CD14-positive monocyte (primary cell): ENCODE data around the gene SLCO3A1. TPM values are rescaled to one million over a fixed set of nuclear protein-coding genes. Genes with fewer than 3 reads are reported as not detected.

Experiments
- DNase-seq, 3 donors: peaks; one replicate each; pipeline ENCODE4 v3.0.0-alpha.2; 2011 to 2022
- H2AFZ ChIP-seq: 2 replicates; pipeline ENCODE4 v1.6.0; 2012; ENCODE audit warnings: mild to moderate bottlenecking, low read depth, low read length, inconsistent platforms; ENCODE audit not compliant: insufficient read depth, poor library complexity, severe bottlenecking
- H3K27ac ChIP-seq, 2 donors: 1 replicate in 1 of 2; 2 replicates in 1 of 2; pipeline ENCODE4 v1.5.1; 2012 to 2013; ENCODE audit warnings: low read length in 2 of 2, control low read depth in 1 of 2, inconsistent platforms in 1 of 2, low read depth in 1 of 2, mild to moderate bottlenecking in 1 of 2
- H3K27me3 ChIP-seq, 2 donors: one replicate each; pipeline versions ENCODE4 v1.6.0 to v1.6.1; 2011 to 2013; ENCODE audit warnings: low read length in 2 of 2; ENCODE audit not compliant: control insufficient read depth in 2 of 2, insufficient read depth in 2 of 2
- H3K36me3 ChIP-seq, 2 donors: replicated peaks in 1 of 2; 1 replicate in 1 of 2; 2 replicates in 1 of 2; pipeline versions ENCODE4 v1.5.1 to v1.6.1; 2012 to 2013; ENCODE audit warnings: low read length in 2 of 2, control low read depth in 1 of 2, inconsistent platforms in 1 of 2, mild to moderate bottlenecking in 1 of 2; ENCODE audit not compliant: insufficient read depth in 2 of 2, control insufficient read depth in 1 of 2
- H3K4me1 ChIP-seq, 2 donors: 1 replicate in 1 of 2; 2 replicates in 1 of 2; pipeline versions ENCODE4 v1.5.1 to v1.6.1; 2012 to 2013; ENCODE audit warnings: low read length in 2 of 2, control low read depth in 1 of 2, inconsistent platforms in 1 of 2, mild to moderate bottlenecking in 1 of 2, moderate library complexity in 1 of 2; ENCODE audit not compliant: insufficient read depth in 2 of 2, control insufficient read depth in 1 of 2
- H3K4me2 ChIP-seq: replicated peaks from 2 replicates; pipeline ENCODE3; 2012; ENCODE audit warnings: low read length, moderate library complexity, mild to moderate bottlenecking; ENCODE audit not compliant: poor library complexity, severe bottlenecking; ENCODE audit errors: extremely low read depth
- H3K4me3 ChIP-seq, 3 experiments: fragments of 200-600 bp in 1 of 3; sonication (generic) in 1 of 3; replicated peaks in 1 of 3; 1 replicate in 2 of 3; 2 replicates in 1 of 3; pipeline ENCODE4 v1.5.1; 2011 to 2013; ENCODE audit warnings: low read length in 3 of 3, mild to moderate bottlenecking in 3 of 3, control low read depth in 2 of 3, low read depth in 2 of 3, inconsistent platforms in 1 of 3, moderate library complexity in 1 of 3
- H3K79me2 ChIP-seq: 2 replicates; pipeline ENCODE4 v1.6.0; 2012; ENCODE audit warnings: mild to moderate bottlenecking, control low read depth, inconsistent platforms, low read length, moderate library complexity; ENCODE audit not compliant: insufficient read depth
- H3K9ac ChIP-seq: 2 replicates; pipeline ENCODE4 v1.6.0; 2017; ENCODE audit warnings: low read length, mild to moderate bottlenecking; ENCODE audit not compliant: insufficient read depth, poor library complexity, severe bottlenecking
- H3K9me3 ChIP-seq, 2 donors: replicated peaks in 1 of 2; 1 replicate in 1 of 2; 2 replicates in 1 of 2; pipeline versions ENCODE4 v1.5.1 to v1.6.1; 2012 to 2013; ENCODE audit warnings: low read length in 2 of 2, control low read depth in 1 of 2; ENCODE audit not compliant: control insufficient read depth in 1 of 2, insufficient read depth in 1 of 2
- H4K20me1 ChIP-seq: 2 replicates; pipeline ENCODE4 v1.6.0; 2012; ENCODE audit warnings: mild to moderate bottlenecking, low read length, control low read depth, moderate library complexity; ENCODE audit not compliant: insufficient read depth
- H3K27ac Mint-ChIP-seq, 7 donors: one replicate each; pipeline ENCODE4 v1.8.0; 2020; ENCODE audit warnings: mild to moderate bottlenecking in 7 of 7, mixed read lengths in 7 of 7, moderate library complexity in 6 of 7, inconsistent platforms in 2 of 7
- H3K27me3 Mint-ChIP-seq, 3 donors: one replicate each; pipeline ENCODE4 v1.8.0; 2021 to 2022; ENCODE audit warnings: low read depth in 3 of 3, mild to moderate bottlenecking in 3 of 3, mixed read lengths in 3 of 3, moderate library complexity in 3 of 3, inconsistent platforms in 1 of 3
- H3K36me3 Mint-ChIP-seq, 2 donors: one replicate each; pipeline ENCODE4 v1.8.0; 2020; ENCODE audit warnings: mixed read lengths in 2 of 2, inconsistent platforms in 1 of 2, mild to moderate bottlenecking in 1 of 2
- H3K4me1 Mint-ChIP-seq: one replicate; pipeline ENCODE4 v1.8.0; 2020; ENCODE audit warnings: mild to moderate bottlenecking, mixed read lengths
- H3K4me3 Mint-ChIP-seq, 2 donors: one replicate each; pipeline ENCODE4 v1.8.0; 2020; ENCODE audit warnings: mild to moderate bottlenecking in 2 of 2, mixed read lengths in 2 of 2, moderate library complexity in 1 of 2
- H3K9me3 Mint-ChIP-seq, 7 donors: one replicate each; pipeline ENCODE4 v1.8.0; 2020 to 2022; ENCODE audit warnings: mixed read lengths in 7 of 7, mild to moderate bottlenecking in 6 of 7, moderate library complexity in 6 of 7, inconsistent platforms in 2 of 7
- WGBS: methylation state at CpG from one replicate; pipeline ENCODE4 v1.1.5; 2013; ENCODE audit warnings: missing lambda C conversion rate; ENCODE audit not compliant: insufficient coverage; 5-methylcytosine and 5-hydroxymethylcytosine counted together
- intact Hi-C, 2 donors: fragments of 100-400 bp; cut with micrococcal nuclease; formaldehyde crosslinking; loops; one replicate each; pipeline versions ENCODE4 v1.15.0 to v1.15.1; 2023
- polyA plus RNA-seq, 3 donors: library from polyadenylated mRNA; depleted of rRNA in 1 of 3; unstranded in 2 of 3; stranded (reverse) in 1 of 3; fragments of 300-500 nt in 2 of 3; fragments of >200 nt in 1 of 3; fragmentation: Illumina TruSeq in 2 of 3; gene quantifications; 1 replicate in 2 of 3; 2 replicates in 1 of 3; pipeline ENCODE4 v1.2.3, GENCODE V29; 2012 to 2021
- TF ChIP-seq, protein P1 (sequence below): fragments of 200-600 bp; IDR thresholded peaks from one replicate; pipeline ENCODE4 v1.8.0; 2022; ENCODE audit warnings: antibody characterized with exemption, mild to moderate bottlenecking

The SLCO3A1 gene
- polyA plus RNA-seq, 3 donors: 53.7 to 76.2 (median 62.8) TPM

DNA sequence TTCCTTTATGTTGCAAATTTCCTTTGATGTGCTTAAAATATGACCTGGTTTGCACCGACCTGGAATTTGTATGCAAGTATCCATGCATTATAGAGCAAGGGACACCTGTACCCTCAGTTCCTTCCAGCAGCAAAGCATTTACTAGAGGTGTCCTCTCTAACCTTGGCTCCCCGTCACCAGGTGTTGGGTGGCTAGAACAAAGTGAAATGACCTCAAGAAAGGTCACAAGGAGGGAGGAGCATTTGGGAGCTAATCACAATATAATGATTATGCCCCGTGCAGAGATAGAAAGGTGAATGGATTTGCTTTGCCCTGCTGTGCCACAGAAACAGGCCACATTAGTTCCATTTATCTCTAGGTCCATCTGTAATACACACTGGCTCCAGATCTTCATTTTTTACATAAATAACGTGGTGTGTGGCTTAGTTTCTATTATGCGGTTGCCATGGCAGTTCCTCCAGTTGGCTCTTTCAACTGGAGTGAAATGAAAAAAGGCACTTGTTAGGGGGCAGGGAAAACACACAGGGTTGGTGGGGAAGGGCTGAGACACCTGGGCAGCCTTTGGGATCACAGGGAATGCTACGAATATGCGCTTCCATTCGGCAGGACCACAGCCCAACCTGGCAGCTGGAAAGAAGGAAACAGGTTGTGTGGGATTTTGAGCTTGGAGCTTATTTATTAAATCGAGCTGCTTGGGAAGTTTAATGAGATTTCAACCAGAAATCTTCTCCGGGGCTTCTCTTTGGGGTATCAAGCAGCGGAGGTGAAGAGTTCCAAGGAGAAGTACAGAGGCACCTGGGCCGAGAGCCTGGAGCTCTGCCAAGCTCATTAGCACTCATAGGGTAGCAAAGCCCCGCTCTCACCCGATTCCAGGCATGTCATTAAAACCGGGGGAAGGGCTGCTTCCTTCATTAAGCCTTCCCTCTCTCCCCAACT, 306.7 kb downstream of the SLCO3A1 start:
- H3K27me3 Mint-ChIP-seq: no peaks in the 10 kb centered on the region
- Histone ChIP-seq H3K9me3 (no peaks in the 10 kb centered on the region), H3K4me3 (no peak overlapping the region), H3K9ac (no peak overlapping the region), H3K79me2 (no peaks in the 10 kb centered on the region), H4K20me1 (peaks cover 11% of the 10 kb centered on the region), H3K4me1 (no peaks in the 10 kb centered on the region), H3K4me2 (no peak overlapping the region), H2AFZ (no peak overlapping the region), H3K27me3 (no peaks in the 10 kb centered on the region), H3K27ac (no peak overlapping the region), H3K36me3 (peaks cover 74 to 100% of the 10 kb centered on the region in 2 donors)
- no peaks in the 10 kb centered on the region for H3K9me3 Mint-ChIP-seq
- H3K4me1 Mint-ChIP-seq: no peaks in the 10 kb centered on the region
- no peak overlapping the region for H3K4me3 Mint-ChIP-seq
- intact Hi-C loops: no loop called here
- H3K27ac Mint-ChIP-seq: peak overlapping the region in 3 of 7 donors; percentile 42 to 81 (median 80)
- TF ChIP-seq, protein P1, sequence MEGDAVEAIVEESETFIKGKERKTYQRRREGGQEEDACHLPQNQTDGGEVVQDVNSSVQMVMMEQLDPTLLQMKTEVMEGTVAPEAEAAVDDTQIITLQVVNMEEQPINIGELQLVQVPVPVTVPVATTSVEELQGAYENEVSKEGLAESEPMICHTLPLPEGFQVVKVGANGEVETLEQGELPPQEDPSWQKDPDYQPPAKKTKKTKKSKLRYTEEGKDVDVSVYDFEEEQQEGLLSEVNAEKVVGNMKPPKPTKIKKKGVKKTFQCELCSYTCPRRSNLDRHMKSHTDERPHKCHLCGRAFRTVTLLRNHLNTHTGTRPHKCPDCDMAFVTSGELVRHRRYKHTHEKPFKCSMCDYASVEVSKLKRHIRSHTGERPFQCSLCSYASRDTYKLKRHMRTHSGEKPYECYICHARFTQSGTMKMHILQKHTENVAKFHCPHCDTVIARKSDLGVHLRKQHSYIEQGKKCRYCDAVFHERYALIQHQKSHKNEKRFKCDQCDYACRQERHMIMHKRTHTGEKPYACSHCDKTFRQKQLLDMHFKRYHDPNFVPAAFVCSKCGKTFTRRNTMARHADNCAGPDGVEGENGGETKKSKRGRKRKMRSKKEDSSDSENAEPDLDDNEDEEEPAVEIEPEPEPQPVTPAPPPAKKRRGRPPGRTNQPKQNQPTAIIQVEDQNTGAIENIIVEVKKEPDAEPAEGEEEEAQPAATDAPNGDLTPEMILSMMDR: no peak
- no peak for DNase-seq
- H3K36me3 Mint-ChIP-seq: peaks cover 81 to 91% of the 10 kb centered on the region in 2 donors
- 92% methylated on average over 6 of the region's 15 CpGs for WGBS

DNA sequence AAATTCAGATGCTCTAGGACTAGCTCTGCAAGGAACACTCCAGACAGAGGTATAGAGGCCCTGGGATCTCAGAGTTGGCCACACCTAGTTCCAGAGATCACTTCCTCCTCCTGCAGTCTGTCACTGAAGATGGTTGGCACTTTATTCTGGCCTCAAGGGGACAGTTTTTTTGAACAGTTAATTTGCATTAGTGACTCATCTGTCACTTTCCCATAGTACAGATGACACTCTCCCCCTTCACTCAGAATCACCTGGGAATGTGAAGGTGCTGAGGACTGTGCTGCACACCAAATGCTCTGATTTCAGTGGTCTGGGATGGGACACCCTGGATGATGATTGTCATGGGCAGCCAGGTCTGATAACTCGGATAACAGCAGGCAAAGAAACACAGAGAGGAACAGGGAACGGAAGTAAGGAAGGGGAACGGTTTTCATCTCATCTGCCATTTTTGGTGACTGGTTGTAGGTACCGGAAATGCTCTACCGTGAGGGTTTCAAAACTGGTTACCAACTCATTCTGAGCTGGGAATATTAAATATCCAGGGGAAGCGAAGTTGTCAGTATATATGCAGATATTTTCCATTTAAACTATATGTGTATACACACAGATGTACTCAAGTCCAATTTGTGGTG, 307.6 kb downstream of the SLCO3A1 start:
- Mint-ChIP-seq H3K27me3 (no peaks in the 10 kb centered on the region), H3K27ac (peak overlapping the region in 4 of 7 donors; percentile 20 to 81 (median 77)), H3K4me1 (no peaks in the 10 kb centered on the region), H3K4me3 (no peak overlapping the region), H3K36me3 (peaks cover 78 to 91% of the 10 kb centered on the region in 2 donors), H3K9me3 (peaks cover 0 to 2% (median 0%) of the 10 kb centered on the region in 7 donors)
- DNase-seq: peak in 2 of 3 donors; percentile 2 to 24
- H3K9me3 ChIP-seq: no peaks in the 10 kb centered on the region
- H3K27me3 ChIP-seq: no peaks in the 10 kb centered on the region
- no peak overlapping the region for H3K4me3 ChIP-seq
- WGBS: 100% methylated on average over 3 of the region's 6 CpGs
- H3K36me3 ChIP-seq: peaks cover 74 to 100% of the 10 kb centered on the region in 2 donors
- no peak overlapping the region for H3K27ac ChIP-seq
- no peak overlapping the region for H2AFZ ChIP-seq
- intact Hi-C loops: no loop called here
- H4K20me1 ChIP-seq: peaks cover 11% of the 10 kb centered on the region
- H3K9ac ChIP-seq: no peak overlapping the region
- no peaks in the 10 kb centered on the region for H3K79me2 ChIP-seq
- TF ChIP-seq, protein P1: no peak
- H3K4me1 ChIP-seq: no peaks in the 10 kb centered on the region
- no peak overlapping the region for H3K4me2 ChIP-seq
